HG02763 (cell line): ENCODE data around the gene SRP19.
"Not testable (repeated sequence)": the region's sequence is repeated elsewhere in the genome, so short reads cannot be mapped to it uniquely, and the experiment has no call there.

Source experiments
- ATAC-seq: cut with Tn5 transposase; IDR thresholded peaks from one replicate; pipeline ENCODE4 v1.9.1; 2021; ENCODE audit warnings: mild to moderate bottlenecking, moderate library complexity; ENCODE audit not compliant: unreplicated experiment

Gene SRP19

DNA sequence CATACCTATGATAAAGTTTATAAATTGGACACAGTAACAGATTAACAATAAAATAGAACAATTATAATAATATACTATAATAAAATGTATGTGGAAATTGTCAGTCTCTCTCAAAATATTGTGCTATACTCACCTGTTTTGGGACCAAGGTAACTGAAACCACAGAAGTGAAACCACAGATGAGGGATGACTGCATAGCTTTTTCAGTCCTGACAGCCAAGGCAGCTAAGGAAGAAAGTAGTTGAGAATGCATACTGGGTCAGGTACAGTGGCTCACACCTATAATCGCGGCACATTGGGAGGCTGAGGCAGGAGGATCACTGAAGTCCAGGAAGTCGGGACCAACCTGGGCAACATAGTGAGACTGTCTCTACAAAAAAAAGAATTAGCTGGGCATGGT, 8.9 kb downstream of the SRP19 start:
- ATAC-seq: peak; percentile 91

GRCh38 chr5:112870966-112871365, 9.9 kb downstream of the SRP19 start:
- no peak for ATAC-seq

GRCh38 chr5:112876362-112876761, 15.3 kb downstream of the SRP19 start:
- no peak for ATAC-seq

- ATAC-seq: no peak
Observed at GRCh38 chr5:112878101-112878500, 17.0 kb downstream of the SRP19 start.

DNA sequence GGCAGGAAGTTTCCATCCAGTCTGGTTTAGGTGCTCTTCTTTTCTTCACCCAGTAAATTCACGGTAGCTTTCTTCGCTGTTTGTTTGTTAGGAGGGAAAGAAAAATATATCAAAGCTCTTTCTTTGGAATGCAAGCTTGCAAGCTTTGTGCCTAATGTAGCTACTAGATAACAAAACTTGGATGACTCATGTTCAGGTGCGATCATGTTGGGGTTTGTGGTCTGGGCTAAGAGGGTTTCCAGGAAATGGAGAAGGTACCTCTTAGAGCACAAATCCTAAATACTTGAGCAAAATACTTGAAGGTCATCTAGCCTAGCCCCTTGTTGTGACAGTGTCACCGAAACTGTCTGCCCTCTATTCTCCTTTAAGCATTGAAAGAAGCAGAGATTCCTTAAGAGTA, 17.7 kb downstream of the SRP19 start:
- peak; percentile 62 for ATAC-seq

GRCh38 chr5:112880219-112880964, 19.3 kb downstream of the SRP19 start:
- no peak for ATAC-seq

DNA sequence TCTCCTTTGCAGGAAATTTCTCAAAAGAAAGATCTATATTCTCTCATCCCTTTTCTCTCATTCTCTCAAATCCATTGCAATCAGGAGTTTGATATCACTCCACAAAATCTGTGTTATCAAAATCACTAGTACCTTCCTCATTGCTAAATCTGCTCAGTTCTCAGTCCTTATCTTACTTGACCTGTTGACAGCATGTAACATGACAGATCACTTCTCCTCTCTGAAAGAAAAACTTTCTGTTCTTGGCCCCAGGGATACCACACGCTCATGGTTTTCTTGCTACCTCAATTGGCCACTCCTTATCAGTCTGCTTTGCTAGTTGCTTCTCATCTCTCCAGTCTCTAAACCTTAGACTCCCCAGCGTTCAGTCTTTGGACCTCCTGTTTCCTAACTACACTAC, 22.1 kb downstream of the SRP19 start:
- ATAC-seq: no peak

GRCh38 chr5:112885001-112885400, 23.9 kb downstream of the SRP19 start:
- no peak for ATAC-seq

DNA sequence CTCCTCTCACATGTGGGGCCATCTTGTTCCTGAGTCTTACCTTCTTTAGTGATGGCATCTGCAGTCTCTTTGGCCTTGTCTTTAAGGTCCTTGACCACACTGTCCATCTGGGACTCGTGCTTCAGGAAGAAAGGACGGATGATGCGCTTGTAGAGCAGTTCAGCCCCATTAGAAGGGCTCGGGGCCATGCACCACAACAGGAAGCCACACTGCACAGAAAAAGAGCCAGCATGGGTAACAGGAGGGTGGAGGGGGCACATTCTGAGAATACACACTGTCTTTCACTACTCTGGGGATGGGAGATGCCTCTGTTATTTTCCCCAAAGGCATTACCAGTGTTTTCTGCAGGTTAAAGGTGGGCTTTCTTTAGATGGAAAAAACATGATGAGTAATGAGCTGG, 25.9 kb downstream of the SRP19 start:
- no peak for ATAC-seq

- ATAC-seq: not testable (repeated sequence)
Observed at GRCh38 chr5:112892066-112892465, 31.0 kb downstream of the SRP19 start.

GRCh38 chr5:112892776-112893175, 31.7 kb downstream of the SRP19 start:
- ATAC-seq: no peak

GRCh38 chr5:112895682-112896081, 34.6 kb downstream of the SRP19 start:
- ATAC-seq: no peak

DNA sequence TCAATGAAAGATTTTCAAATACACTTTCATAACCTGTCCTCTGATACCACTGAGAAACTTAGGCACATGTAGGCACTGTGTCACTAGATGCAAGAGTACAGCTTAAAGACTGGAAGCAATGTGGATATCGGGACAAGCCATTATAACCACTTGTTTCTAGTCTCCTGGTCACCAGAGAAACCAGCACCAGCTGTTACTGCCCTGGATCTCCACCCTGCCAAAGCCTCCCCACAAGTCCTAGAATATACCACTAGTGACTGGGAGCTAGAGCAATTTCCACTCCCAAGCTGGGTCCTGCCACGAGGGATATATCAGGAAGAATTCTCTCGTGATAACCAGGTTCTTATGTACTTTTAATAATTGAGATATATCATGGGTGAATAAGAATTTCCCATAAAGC, 41.5 kb downstream of the SRP19 start:
- no peak for ATAC-seq

GRCh38 chr5:112904996-112905395, 43.9 kb downstream of the SRP19 start:
- ATAC-seq: not testable (repeated sequence)

GRCh38 chr5:112906637-112907036, 45.5 kb downstream of the SRP19 start:
- ATAC-seq: no peak

- ATAC-seq: no peak
Observed at GRCh38 chr5:112907166-112907631, 46.1 kb downstream of the SRP19 start.

- no peak for ATAC-seq
Observed at GRCh38 chr5:112908854-112909253, 47.8 kb downstream of the SRP19 start.

GRCh38 chr5:112910529-112910928, 49.4 kb downstream of the SRP19 start:
- ATAC-seq: no peak

DNA sequence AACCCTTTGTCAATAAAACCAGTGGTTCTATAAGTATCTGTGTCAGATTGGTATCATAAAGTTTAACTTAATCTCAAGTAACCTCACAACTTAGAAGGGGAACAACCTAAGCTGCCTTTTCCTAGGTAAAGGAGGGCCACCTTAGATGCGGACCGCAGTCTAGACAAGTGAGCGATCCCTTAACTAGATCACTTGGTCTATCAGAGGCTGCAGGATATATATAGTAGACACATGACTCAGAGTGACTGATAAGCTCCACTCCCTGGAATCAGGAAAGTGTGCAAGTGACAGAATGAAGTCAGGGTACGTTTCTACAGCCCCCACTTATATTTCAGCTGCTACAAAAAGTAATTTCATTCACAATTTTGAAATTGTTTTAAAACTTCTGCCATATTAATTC, 53.5 kb downstream of the SRP19 start:
- ATAC-seq: no peak

- no peak for ATAC-seq
Observed at GRCh38 chr5:112915831-112916230, 54.7 kb downstream of the SRP19 start.

DNA sequence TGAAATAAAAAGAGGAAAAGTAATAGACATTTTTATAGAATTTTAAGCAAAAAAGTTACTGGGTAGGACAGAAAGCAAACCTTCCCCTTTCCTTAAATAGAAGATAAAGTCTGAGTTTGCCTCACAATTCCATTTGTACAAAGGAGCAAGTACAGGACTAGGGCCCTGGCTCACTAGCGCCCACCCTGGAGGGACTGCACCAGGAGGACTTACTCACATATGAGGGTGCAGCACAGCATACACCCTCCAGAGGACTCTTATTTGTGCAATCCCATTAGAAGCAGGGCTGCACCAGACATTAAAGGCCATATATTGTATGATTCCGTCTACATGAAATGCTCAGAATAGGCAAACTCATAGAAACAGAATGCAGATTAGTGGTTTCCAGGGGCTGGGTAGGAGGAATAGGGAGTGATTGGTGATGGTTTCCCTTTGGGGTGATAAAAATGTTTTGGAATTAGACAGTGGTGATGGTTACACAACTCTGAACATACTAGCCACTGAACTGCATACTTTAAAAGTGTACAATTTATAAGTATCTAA, 56.4 kb downstream of the SRP19 start:
- no peak for ATAC-seq

DNA sequence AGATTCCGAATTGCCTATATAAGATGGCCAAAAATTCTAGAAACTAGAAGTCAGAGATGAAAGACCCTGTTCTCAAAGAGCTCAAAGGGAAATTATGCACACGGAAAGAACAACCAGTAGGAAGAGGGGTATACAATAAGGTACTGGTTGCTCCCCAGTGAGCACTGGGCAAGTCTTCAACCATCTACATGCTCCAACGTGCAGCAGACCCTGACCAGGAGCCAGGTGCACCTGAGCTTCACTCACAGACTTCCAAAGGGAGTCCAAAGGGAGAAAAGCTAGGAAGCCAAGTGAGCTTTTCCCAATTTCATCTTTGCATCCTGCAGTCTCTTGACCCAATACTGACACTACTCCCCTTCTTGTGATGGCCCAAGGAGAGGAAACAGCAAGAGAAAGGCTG, 57.0 kb downstream of the SRP19 start:
- no peak for ATAC-seq

GRCh38 chr5:112918679-112919078, 57.6 kb downstream of the SRP19 start:
- ATAC-seq: no peak
